Measurements from ENCODE around the gene UBR3. TPM values are rescaled to one million over a fixed set of nuclear protein-coding genes. Genes with fewer than 3 reads are reported as not detected.

The UBR3 gene
- total and polyA plus RNA-seq, 2 of the 4 experiments (the other 2 are of a cell fraction) = 10.0 to 33.9 TPM

DNA sequence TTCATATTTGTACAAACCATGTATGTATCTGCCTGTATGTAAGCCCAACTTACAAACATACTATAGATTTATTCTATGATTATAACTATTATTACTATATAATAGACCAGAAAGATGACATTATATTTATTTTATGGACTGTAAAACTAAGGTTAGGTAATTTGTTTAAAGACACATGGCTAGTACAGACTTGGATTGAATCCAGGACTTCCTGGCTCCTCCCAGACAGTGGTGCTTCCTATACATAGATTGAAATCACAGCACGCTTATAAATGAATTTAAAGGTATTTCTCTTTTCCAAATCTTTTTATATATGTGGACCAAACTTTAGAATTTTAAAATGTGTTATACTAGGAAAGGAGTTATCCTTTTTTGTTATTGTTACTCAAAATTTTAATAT, 199.1 kb downstream of the UBR3 start:
- Histone ChIP-seq H3K56ac (ENCODE audit: extremely low read depth, insufficient read depth, low read length) (no peak overlapping the region), H3K4me2 (ENCODE audit: low read depth, low read length) (no peak overlapping the region), H2AK9ac (replicated peaks; ENCODE audit: low read depth, low read length, poor library complexity) (no peak overlapping the region), H3K4me1 (ENCODE audit: control insufficient read depth, insufficient read depth, low read length) (no peaks in the 10 kb centered on the region), H4K91ac (ENCODE audit: insufficient read depth, low read depth, low read length) (no peak overlapping the region), H3K27me3 (ENCODE audit: control insufficient read depth, insufficient read depth, low read length) (no peaks in the 10 kb centered on the region), H3K9me1 (ENCODE audit: insufficient read depth, low read length) (no peaks in the 10 kb centered on the region), H3K27ac (ENCODE audit: insufficient read depth, low read length) (no peak overlapping the region), H3K36me3 (ENCODE audit: control insufficient read depth, insufficient read depth, low read length) (0 out of 2 replicates have a peak, but pooled peaks cover 2% of the 10 kb centered on the region), H3K9ac (ENCODE audit: low read depth, low read length) (no peak overlapping the region), H2AFZ (replicated peaks; ENCODE audit: low read length, poor library complexity) (no peak overlapping the region), H4K8ac (ENCODE audit: low read depth in 2 of 2, low read length in 2 of 2) (no peak overlapping the region), H2BK20ac (ENCODE audit: low read depth, low read length) (no peak overlapping the region), H3K79me1 (ENCODE audit: low read depth in 1 of 2, low read length in 2 of 2) (peaks cover 0 to 6% of the 10 kb centered on the region in 2 experiments; a peak in 2 of 4 replicates), H4K5ac (ENCODE audit: low read depth, low read length) (no peak overlapping the region), H3K23ac (ENCODE audit: low read depth, low read length) (no peak overlapping the region), H3K4me3 (ENCODE audit: insufficient read depth, low read depth, low read length) (no peak overlapping the region), H4K20me1 (ENCODE audit: insufficient read depth, low read length) (no peaks in the 10 kb centered on the region), H3K4ac (ENCODE audit: low read depth, low read length) (no peak overlapping the region), H2BK120ac (ENCODE audit: low read depth, low read length) (no peak overlapping the region), H3K18ac (ENCODE audit: low read depth, low read length) (no peak overlapping the region), H3K14ac (replicated peaks; ENCODE audit: low read depth, low read length) (no peak overlapping the region), H3K9me3 (ENCODE audit: control insufficient read depth, insufficient read depth, low read length) (no peaks in the 10 kb centered on the region), H2AK5ac (ENCODE audit: low read depth, low read length) (no peak overlapping the region), H2BK5ac (ENCODE audit: low read depth, low read length, poor library complexity, severe bottlenecking) (no peak overlapping the region), H2BK15ac (ENCODE audit: low read depth, low read length) (no peak overlapping the region)
- ChIA-PET POLR2A (ENCODE audit: unreplicated experiment) (no interaction called here), CTCF (no interaction called here)
- TF ChIP-seq, protein P1, sequence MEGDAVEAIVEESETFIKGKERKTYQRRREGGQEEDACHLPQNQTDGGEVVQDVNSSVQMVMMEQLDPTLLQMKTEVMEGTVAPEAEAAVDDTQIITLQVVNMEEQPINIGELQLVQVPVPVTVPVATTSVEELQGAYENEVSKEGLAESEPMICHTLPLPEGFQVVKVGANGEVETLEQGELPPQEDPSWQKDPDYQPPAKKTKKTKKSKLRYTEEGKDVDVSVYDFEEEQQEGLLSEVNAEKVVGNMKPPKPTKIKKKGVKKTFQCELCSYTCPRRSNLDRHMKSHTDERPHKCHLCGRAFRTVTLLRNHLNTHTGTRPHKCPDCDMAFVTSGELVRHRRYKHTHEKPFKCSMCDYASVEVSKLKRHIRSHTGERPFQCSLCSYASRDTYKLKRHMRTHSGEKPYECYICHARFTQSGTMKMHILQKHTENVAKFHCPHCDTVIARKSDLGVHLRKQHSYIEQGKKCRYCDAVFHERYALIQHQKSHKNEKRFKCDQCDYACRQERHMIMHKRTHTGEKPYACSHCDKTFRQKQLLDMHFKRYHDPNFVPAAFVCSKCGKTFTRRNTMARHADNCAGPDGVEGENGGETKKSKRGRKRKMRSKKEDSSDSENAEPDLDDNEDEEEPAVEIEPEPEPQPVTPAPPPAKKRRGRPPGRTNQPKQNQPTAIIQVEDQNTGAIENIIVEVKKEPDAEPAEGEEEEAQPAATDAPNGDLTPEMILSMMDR (conservative IDR thresholded peaks at IDR 0.05; ENCODE audit: low read depth, low read length) = no peak
- TF ChIP-seq MAZ (IDR thresholded peaks at IDR 0.05; ENCODE audit: borderline replicate concordance, low read depth, low read length) (no peak), MAFK (IDR thresholded peaks at IDR 0.05; ENCODE audit: low read depth, low read length) (no peak), RCOR1 (IDR thresholded peaks at IDR 0.05; ENCODE audit: insufficient replicate concordance, low read length) (no peak), MXI1 (IDR thresholded peaks at IDR 0.05; ENCODE audit: borderline replicate concordance, low read depth, low read length) (no peak), CHD1 (IDR thresholded peaks at IDR 0.05; ENCODE audit: low read depth, low read length) (no peak), RAD21 (IDR thresholded peaks at IDR 0.05; ENCODE audit: low read length) (no peak), RFX5 (IDR thresholded peaks at IDR 0.05; ENCODE audit: low read depth, low read length) (no peak), FOS (IDR thresholded peaks at IDR 0.05; ENCODE audit: low read depth, low read length) (no peak), POLR2A (IDR thresholded peaks at IDR 0.05; ENCODE audit: low read depth, low read length) (no peak), SMC3 (IDR thresholded peaks at IDR 0.05; ENCODE audit: low read depth, low read length) (no peak), NFE2L2 (IDR thresholded peaks at IDR 0.05; ENCODE audit: low read depth, low read length) (no peak), CEBPB (IDR thresholded peaks at IDR 0.05; ENCODE audit: low read depth, low read length) (no peak), BHLHE40 (IDR thresholded peaks at IDR 0.05; ENCODE audit: low read depth, low read length) (no peak)
- TF ChIP-seq, protein P2, sequence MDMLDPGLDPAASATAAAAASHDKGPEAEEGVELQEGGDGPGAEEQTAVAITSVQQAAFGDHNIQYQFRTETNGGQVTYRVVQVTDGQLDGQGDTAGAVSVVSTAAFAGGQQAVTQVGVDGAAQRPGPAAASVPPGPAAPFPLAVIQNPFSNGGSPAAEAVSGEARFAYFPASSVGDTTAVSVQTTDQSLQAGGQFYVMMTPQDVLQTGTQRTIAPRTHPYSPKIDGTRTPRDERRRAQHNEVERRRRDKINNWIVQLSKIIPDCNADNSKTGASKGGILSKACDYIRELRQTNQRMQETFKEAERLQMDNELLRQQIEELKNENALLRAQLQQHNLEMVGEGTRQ (IDR thresholded peaks at IDR 0.05; ENCODE audit: low read depth, low read length) = no peak
- TF ChIP-seq, protein P3, sequence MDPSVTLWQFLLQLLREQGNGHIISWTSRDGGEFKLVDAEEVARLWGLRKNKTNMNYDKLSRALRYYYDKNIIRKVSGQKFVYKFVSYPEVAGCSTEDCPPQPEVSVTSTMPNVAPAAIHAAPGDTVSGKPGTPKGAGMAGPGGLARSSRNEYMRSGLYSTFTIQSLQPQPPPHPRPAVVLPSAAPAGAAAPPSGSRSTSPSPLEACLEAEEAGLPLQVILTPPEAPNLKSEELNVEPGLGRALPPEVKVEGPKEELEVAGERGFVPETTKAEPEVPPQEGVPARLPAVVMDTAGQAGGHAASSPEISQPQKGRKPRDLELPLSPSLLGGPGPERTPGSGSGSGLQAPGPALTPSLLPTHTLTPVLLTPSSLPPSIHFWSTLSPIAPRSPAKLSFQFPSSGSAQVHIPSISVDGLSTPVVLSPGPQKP (IDR thresholded peaks at IDR 0.05; ENCODE audit: borderline replicate concordance, low read depth, low read length) = no peak
- DNase-seq (no peak), ATAC-seq (ENCODE audit: low read depth) (no peak)
- WGBS, 2 experiments (ENCODE audit: extremely low coverage in 2 of 2, insufficient read length in 1 of 2) = no CpG with 5 or more reads among the region's 1 CpG
- in situ Hi-C loops (cut with MboI; ENCODE audit: low sequenced_read_pairs) (no loop called here), dilution Hi-C loops (cut with HindIII; ENCODE audit: low sequenced_read_pairs, unreplicated experiment) (no loop called here), intact Hi-C loops (cut with micrococcal nuclease) (no loop called here)
- BruUV-seq (replicated peaks) = no TSS peak
